Measurements from ENCODE around the gene ALG1L2. TPM values are rescaled to one million over a fixed set of nuclear protein-coding genes. Genes with fewer than 3 reads are reported as not detected.
"Not testable (repeated sequence)": the region's sequence is repeated elsewhere in the genome, so short reads cannot be mapped to it uniquely, and the experiment has no call there.

ALG1L2 gene
- total and polyA plus RNA-seq, 2 donors, result 0.09 to 0.28 TPM

- not testable (repeated sequence) for H3K4me1 ChIP-seq (ENCODE audit: control insufficient read depth in 2 of 2, insufficient read depth in 2 of 2, low read length in 2 of 2); H3K36me3 ChIP-seq (ENCODE audit: control insufficient read depth in 2 of 2, insufficient read depth in 2 of 2, low read length in 1 of 2); H3K27ac ChIP-seq (ENCODE audit: low read depth in 1 of 2, low read length in 1 of 2); H3K9me3 ChIP-seq (ENCODE audit: control insufficient read depth in 2 of 2, insufficient read depth in 1 of 2, low read length in 1 of 2); DNase-seq (ENCODE audit: low read depth in 6 of 9, low spot score in 9 of 9); H3K27me3 ChIP-seq (ENCODE audit: control insufficient read depth in 2 of 2, insufficient read depth in 1 of 2, low read length in 1 of 2); H3K4me3 ChIP-seq (ENCODE audit: low read length in 2 of 2)
- 87% methylated on average over 6 of the region's 8 CpGs for WGBS
These were observed 57.4 kb downstream of the ALG1L2 start for GRCh38 chr3:130138992-130139391.

- not testable (repeated sequence) for H3K4me3 ChIP-seq (ENCODE audit: low read length in 2 of 2); DNase-seq (ENCODE audit: low read depth in 6 of 9, low spot score in 9 of 9); H3K27me3 ChIP-seq (ENCODE audit: control insufficient read depth in 2 of 2, insufficient read depth in 1 of 2, low read length in 1 of 2); H3K36me3 ChIP-seq (ENCODE audit: control insufficient read depth in 2 of 2, insufficient read depth in 2 of 2, low read length in 1 of 2); H3K4me1 ChIP-seq (ENCODE audit: control insufficient read depth in 2 of 2, insufficient read depth in 2 of 2, low read length in 2 of 2); H3K27ac ChIP-seq (ENCODE audit: low read depth in 1 of 2, low read length in 1 of 2); H3K9me3 ChIP-seq (ENCODE audit: control insufficient read depth in 2 of 2, insufficient read depth in 1 of 2, low read length in 1 of 2)
- 89% methylated on average over 16 of the region's 16 CpGs for WGBS
These were observed 59.1 kb downstream of the ALG1L2 start for GRCh38 chr3:130140756-130141155.

- not testable (repeated sequence) for H3K9me3 ChIP-seq (ENCODE audit: control insufficient read depth in 2 of 2, insufficient read depth in 1 of 2, low read length in 1 of 2); H3K27ac ChIP-seq (ENCODE audit: low read depth in 1 of 2, low read length in 1 of 2); H3K27me3 ChIP-seq (ENCODE audit: control insufficient read depth in 2 of 2, insufficient read depth in 1 of 2, low read length in 1 of 2); H3K4me1 ChIP-seq (ENCODE audit: control insufficient read depth in 2 of 2, insufficient read depth in 2 of 2, low read length in 2 of 2); DNase-seq (ENCODE audit: low read depth in 6 of 9, low spot score in 9 of 9); H3K4me3 ChIP-seq (ENCODE audit: low read length in 2 of 2); H3K36me3 ChIP-seq (ENCODE audit: control insufficient read depth in 2 of 2, insufficient read depth in 2 of 2, low read length in 1 of 2)
- WGBS, result 82% methylated on average over 13 of the region's 13 CpGs
These were observed 62.2 kb downstream of the ALG1L2 start for GRCh38 chr3:130143648-130144327.

GRCh38 chr3:130144328-130144650 lies 62.7 kb downstream of the ALG1L2 start:
- DNase-seq (ENCODE audit: low read depth in 6 of 9, low spot score in 9 of 9); H3K27ac ChIP-seq (ENCODE audit: low read depth in 1 of 2, low read length in 1 of 2): not testable (repeated sequence)
- 91% methylated on average over 9 of the region's 9 CpGs for WGBS

GRCh38 chr3:130145456-130145855 lies 63.8 kb downstream of the ALG1L2 start:
- H3K4me1 ChIP-seq (ENCODE audit: control insufficient read depth in 2 of 2, insufficient read depth in 2 of 2, low read length in 2 of 2); H3K36me3 ChIP-seq (ENCODE audit: control insufficient read depth in 2 of 2, insufficient read depth in 2 of 2, low read length in 1 of 2); H3K27ac ChIP-seq (ENCODE audit: low read depth in 1 of 2, low read length in 1 of 2); DNase-seq (ENCODE audit: low read depth in 6 of 9, low spot score in 9 of 9); H3K9me3 ChIP-seq (ENCODE audit: control insufficient read depth in 2 of 2, insufficient read depth in 1 of 2, low read length in 1 of 2); H3K4me3 ChIP-seq (ENCODE audit: low read length in 2 of 2); H3K27me3 ChIP-seq (ENCODE audit: control insufficient read depth in 2 of 2, insufficient read depth in 1 of 2, low read length in 1 of 2): not testable (repeated sequence)
- 93% methylated on average over 5 of the region's 5 CpGs for WGBS

More at GRCh38 chr3:130144328-130144650, 62.7 kb downstream of the ALG1L2 start:
- H3K27me3 ChIP-seq (ENCODE audit: control insufficient read depth in 2 of 2, insufficient read depth in 1 of 2, low read length in 1 of 2); H3K36me3 ChIP-seq (ENCODE audit: control insufficient read depth in 2 of 2, insufficient read depth in 2 of 2, low read length in 1 of 2); H3K4me1 ChIP-seq (ENCODE audit: control insufficient read depth in 2 of 2, insufficient read depth in 2 of 2, low read length in 2 of 2); H3K9me3 ChIP-seq (ENCODE audit: control insufficient read depth in 2 of 2, insufficient read depth in 1 of 2, low read length in 1 of 2); H3K4me3 ChIP-seq (ENCODE audit: low read length in 2 of 2): not testable (repeated sequence)

GRCh38 chr3:130146465-130146864 lies 64.8 kb downstream of the ALG1L2 start:
- 94% methylated on average over 6 of the region's 6 CpGs for WGBS
- not testable (repeated sequence) for H3K36me3 ChIP-seq (ENCODE audit: control insufficient read depth in 2 of 2, insufficient read depth in 2 of 2, low read length in 1 of 2); H3K4me1 ChIP-seq (ENCODE audit: control insufficient read depth in 2 of 2, insufficient read depth in 2 of 2, low read length in 2 of 2); H3K9me3 ChIP-seq (ENCODE audit: control insufficient read depth in 2 of 2, insufficient read depth in 1 of 2, low read length in 1 of 2); H3K27ac ChIP-seq (ENCODE audit: low read depth in 1 of 2, low read length in 1 of 2); H3K4me3 ChIP-seq (ENCODE audit: low read length in 2 of 2); H3K27me3 ChIP-seq (ENCODE audit: control insufficient read depth in 2 of 2, insufficient read depth in 1 of 2, low read length in 1 of 2); DNase-seq (ENCODE audit: low read depth in 6 of 9, low spot score in 9 of 9)

Other genes starting within 250 kb of the ALG1L2 start
- 24.5 TPM for gene TMCC1, start 188.1 kb upstream of the ALG1L2 start, total RNA-seq
- gene TMCC1, start 188.1 kb upstream of the ALG1L2 start, polyA plus RNA-seq, result 12.2 TPM
- 0.52 TPM for gene TRH, start 107.1 kb upstream of the ALG1L2 start, total RNA-seq
- gene TRH, start 107.1 kb upstream of the ALG1L2 start, polyA plus RNA-seq, result 2.9 TPM